Right cardiac atrium (tissue), 5 donors: ENCODE data around the gene P2RY11. TPM values are rescaled to one million over a fixed set of nuclear protein-coding genes. Genes with fewer than 3 reads are reported as not detected.

Experiments used
- ATAC-seq, 2 donors: fragments of 200-7000 bp; cut with Tn5 transposase; one replicate each; pipeline versions ENCODE4 v1.8.0 to v1.9.1; 2020; ENCODE audit warnings: moderate library complexity in 2 of 2, mild to moderate bottlenecking in 1 of 2
- DNase-seq, 3 donors: peaks; one replicate each; pipeline ENCODE4 v3.0.0-alpha.2; 2020
- H3K27ac ChIP-seq: one replicate; pipeline ENCODE4 v1.5.1; 2013; ENCODE audit warnings: mild to moderate bottlenecking, low read length, control low read depth, moderate library complexity
- H3K27me3 ChIP-seq: one replicate; pipeline ENCODE4 v1.6.1; 2013; ENCODE audit not compliant: control insufficient read depth, insufficient read depth
- H3K4me1 ChIP-seq: one replicate; pipeline ENCODE4 v1.6.1; 2013; ENCODE audit warnings: low read length; ENCODE audit not compliant: control insufficient read depth, insufficient read depth
- H3K4me3 ChIP-seq: one replicate; pipeline ENCODE4 v1.5.1; 2013; ENCODE audit warnings: low read length, control low read depth
- H3K9me3 ChIP-seq: one replicate; pipeline ENCODE4 v1.6.1; 2013; ENCODE audit warnings: low read length; ENCODE audit not compliant: control insufficient read depth
- WGBS: extraction: QIAGEN DNeasy Blood & Tissue Kit; methylation state at CpG from one replicate; pipeline ENCODE4 v1.1.7; 2013; 5-methylcytosine and 5-hydroxymethylcytosine counted together
- intact Hi-C, 4 donors: fragments of 100-400 bp; cut with DNase I; formaldehyde crosslinking; loops; one replicate each; pipeline versions ENCODE4 v1.11.0 to v1.14.0; 2022 to 2023
- polyA plus RNA-seq: library from polyadenylated mRNA; stranded (reverse); fragments of 200-250 nt; gene quantifications from one replicate; pipeline ENCODE4 v1.2.3, GENCODE V29; 2013
- total RNA-seq, 4 donors: library from RNA; stranded (reverse); fragmentation: NEBNext Ultra II Directional; extraction: Animal tissue kit (Norgen Biotek cat#: 25700); gene quantifications; one replicate each; pipeline ENCODE4 v1.2.1, GENCODE V29; 2021
- donor health status: healthy with polysubstance abuse.
- donor health status: DM: no; HTN: yes; CAD: no.
- donor health status: DM: no; HTN: no; CAD: no.
- donor health status: DM: no; HTN: yes; CAD: no; lungs with severe emphysema.
- donor health status: DM: yes; HTN: yes; CAD: no.

Gene P2RY11
- total and polyA plus RNA-seq, 5 donors, result 2.9 to 6.6 (median 4.4) TPM

DNA sequence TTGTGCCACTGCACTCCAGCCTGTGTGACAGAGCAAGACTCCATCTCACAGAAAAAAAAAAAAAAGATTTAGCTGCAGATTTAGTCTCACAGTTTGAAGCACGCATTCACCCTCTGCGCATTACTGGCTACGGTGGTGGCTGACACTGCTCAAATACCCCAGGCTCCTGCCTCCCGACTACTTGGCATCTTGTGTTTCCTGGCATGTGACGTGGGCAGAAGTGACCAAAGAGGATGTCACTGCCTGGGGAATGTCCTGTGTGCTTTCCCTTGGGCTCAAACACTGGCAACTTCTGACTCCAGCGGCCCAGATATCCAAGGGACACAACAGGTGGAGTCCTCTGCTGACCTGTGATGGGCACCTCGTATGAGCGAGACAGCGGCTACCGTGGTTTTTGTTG is 32.9 kb downstream of the P2RY11 start:
- ATAC-seq (no peak), DNase-seq (peak in 1 of 3 donors; percentile 14)
- H3K27ac ChIP-seq, result no peak overlapping the region
- intact Hi-C loops, result no loop called here
- no peaks in the 10 kb centered on the region for H3K4me1 ChIP-seq
- no peaks in the 10 kb centered on the region for H3K9me3 ChIP-seq
- no peak overlapping the region for H3K4me3 ChIP-seq
- WGBS, result 90% methylated on average over 10 of the region's 10 CpGs
- H3K27me3 ChIP-seq, result no peaks in the 10 kb centered on the region

DNA sequence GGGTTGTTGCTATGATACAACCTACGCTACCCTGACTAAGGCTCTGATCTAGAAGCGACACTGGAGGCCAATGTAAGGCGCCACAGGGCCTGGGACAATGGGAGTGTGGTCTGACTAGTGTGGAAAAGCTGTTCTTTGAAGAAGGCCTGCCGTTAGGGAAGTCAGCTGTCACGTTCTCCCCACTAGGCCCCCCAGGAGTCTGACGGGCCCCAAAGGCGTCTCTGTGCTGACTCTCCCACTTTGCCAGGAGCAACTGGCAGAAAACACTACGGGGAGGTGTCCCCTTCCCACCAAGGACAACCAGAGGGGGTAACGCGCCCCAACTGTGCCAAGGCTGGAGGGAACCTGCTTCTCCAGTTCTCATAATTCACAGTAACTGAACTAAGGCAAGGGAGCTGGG is 33.5 kb downstream of the P2RY11 start:
- peak in 1 of 3 donors; percentile 0 for DNase-seq
- no peak for ATAC-seq
- Histone ChIP-seq H3K9me3 (no peaks in the 10 kb centered on the region), H3K27me3 (no peaks in the 10 kb centered on the region), H3K4me3 (no peak overlapping the region), H3K27ac (no peak overlapping the region), H3K4me1 (no peaks in the 10 kb centered on the region)
- intact Hi-C loops, result no loop called here
- 94% methylated on average over 10 of the region's 10 CpGs for WGBS

DNA sequence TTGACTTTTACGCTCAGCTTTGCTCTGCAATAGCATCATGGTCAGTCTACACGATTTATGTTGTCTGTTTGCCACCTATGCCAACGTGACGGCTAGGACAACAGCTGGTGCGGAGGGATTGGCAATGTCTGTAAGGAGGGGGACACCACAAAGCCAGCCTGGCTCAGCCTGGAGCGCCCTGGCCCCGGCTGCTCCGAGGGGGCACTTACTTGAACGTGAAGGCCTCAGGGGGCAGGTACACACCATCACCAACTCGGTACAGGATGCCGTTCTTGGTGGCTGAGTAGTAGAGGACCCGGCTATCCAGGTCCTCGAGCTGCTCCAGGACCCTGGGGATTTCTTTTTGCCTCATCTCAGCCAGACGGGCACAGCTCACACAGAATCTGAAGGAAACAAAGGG is 34.6 kb downstream of the P2RY11 start:
- ATAC-seq (no peak), DNase-seq (no peak)
- no peak overlapping the region for H3K27ac ChIP-seq
- intact Hi-C loops, result no loop called here
- H3K4me1 ChIP-seq, result no peaks in the 10 kb centered on the region
- no peaks in the 10 kb centered on the region for H3K27me3 ChIP-seq
- no peaks in the 10 kb centered on the region for H3K9me3 ChIP-seq
- WGBS, result 96% methylated on average over 14 of the region's 14 CpGs
- H3K4me3 ChIP-seq, result no peak overlapping the region

- Histone ChIP-seq H3K27ac (no peak overlapping the region), H3K4me1 (no peaks in the 10 kb centered on the region), H3K9me3 (no peaks in the 10 kb centered on the region), H3K4me3 (no peak overlapping the region), H3K27me3 (no peaks in the 10 kb centered on the region)
- ATAC-seq, result no peak
- intact Hi-C loops, result no loop called here
- no peak for DNase-seq
- WGBS, result 95% methylated on average over 12 of the region's 12 CpGs
Measured at GRCh38 chr19:10149427-10149826, 37.9 kb downstream of the P2RY11 start.

GRCh38 chr19:10151521-10151920 is 40.0 kb downstream of the P2RY11 start:
- DNase-seq (no peak), ATAC-seq (no peak)
- intact Hi-C loops, result no loop called here
- H3K9me3 ChIP-seq, result no peaks in the 10 kb centered on the region
- no peak overlapping the region for H3K4me3 ChIP-seq
- WGBS, result 82% methylated on average over 5 of the region's 5 CpGs
- H3K4me1 ChIP-seq, result no peaks in the 10 kb centered on the region
- H3K27me3 ChIP-seq, result no peaks in the 10 kb centered on the region
- no peak overlapping the region for H3K27ac ChIP-seq

DNA sequence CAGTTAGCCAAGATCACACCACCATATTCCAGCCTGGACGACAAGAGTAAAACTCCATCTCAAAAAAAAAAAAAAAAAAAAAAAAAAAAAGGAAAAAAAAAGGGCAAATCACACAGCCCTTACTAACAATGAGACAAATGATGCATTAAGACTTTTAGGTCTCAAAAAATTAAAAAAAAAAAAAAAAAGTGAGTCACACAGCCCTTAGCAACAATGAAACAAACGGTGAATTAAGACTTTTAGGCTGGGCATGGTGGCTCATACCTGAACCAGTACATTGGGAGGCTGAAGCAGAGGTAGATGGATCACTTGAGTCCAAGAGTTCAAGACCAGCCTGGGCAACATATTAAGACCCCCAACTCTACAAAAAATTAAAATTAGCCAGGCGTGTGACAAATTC is 40.6 kb downstream of the P2RY11 start:
- H3K27ac ChIP-seq, result no peak overlapping the region
- H3K4me3 ChIP-seq, result no peak overlapping the region
- intact Hi-C loops, result no loop called here
- H3K4me1 ChIP-seq, result no peaks in the 10 kb centered on the region
- DNase-seq (no peak), ATAC-seq (no peak)
- WGBS, result 93% methylated on average over 3 of the region's 3 CpGs
- H3K9me3 ChIP-seq, result no peaks in the 10 kb centered on the region
- H3K27me3 ChIP-seq, result no peaks in the 10 kb centered on the region

- no peak overlapping the region for H3K4me3 ChIP-seq
- H3K4me1 ChIP-seq, result no peaks in the 10 kb centered on the region
- ATAC-seq, result no peak
- no peaks in the 10 kb centered on the region for H3K27me3 ChIP-seq
- no peak overlapping the region for H3K27ac ChIP-seq
- intact Hi-C loops, result no loop called here
- DNase-seq, result no peak
- WGBS, result 89% methylated on average over 4 of the region's 4 CpGs
- H3K9me3 ChIP-seq, result no peaks in the 10 kb centered on the region
Measured at GRCh38 chr19:10155839-10156238, 44.3 kb downstream of the P2RY11 start.

DNA sequence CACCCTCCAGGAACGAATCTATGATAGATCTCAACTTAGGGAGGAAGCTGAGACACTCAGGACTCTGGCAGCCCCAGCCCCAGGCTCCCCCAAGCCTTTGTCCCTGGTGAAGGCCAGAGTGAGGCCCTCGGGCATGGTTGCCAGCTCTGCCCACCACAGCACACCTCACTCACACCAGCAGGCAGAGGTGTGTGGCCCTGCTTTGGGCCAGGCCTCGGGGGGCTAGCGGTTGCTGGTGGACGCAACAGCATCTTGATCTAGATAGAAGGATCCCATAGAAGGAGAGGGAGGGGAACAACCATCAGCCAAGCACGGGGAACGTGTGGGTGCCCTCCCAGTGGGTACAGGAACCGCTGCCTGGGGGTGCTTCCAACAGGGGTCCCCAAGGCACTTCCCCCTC is 46.6 kb downstream of the P2RY11 start:
- H3K4me3 ChIP-seq, result no peak overlapping the region
- peak in 1 of 2 donors; percentile 19 for ATAC-seq
- H3K27ac ChIP-seq, result no peak overlapping the region
- H3K9me3 ChIP-seq, result no peaks in the 10 kb centered on the region
- intact Hi-C loops, result no loop called here
- WGBS, result 93% methylated on average over 8 of the region's 8 CpGs
- DNase-seq, result no peak
- H3K27me3 ChIP-seq, result no peaks in the 10 kb centered on the region
- no peaks in the 10 kb centered on the region for H3K4me1 ChIP-seq

- WGBS, result 95% methylated on average over 11 of the region's 11 CpGs
- ATAC-seq, result peak in 1 of 2 donors; percentile 20
- intact Hi-C loops, result no loop called here
Measured at GRCh38 chr19:10158485-10158884, 47.0 kb downstream of the P2RY11 start.

DNA sequence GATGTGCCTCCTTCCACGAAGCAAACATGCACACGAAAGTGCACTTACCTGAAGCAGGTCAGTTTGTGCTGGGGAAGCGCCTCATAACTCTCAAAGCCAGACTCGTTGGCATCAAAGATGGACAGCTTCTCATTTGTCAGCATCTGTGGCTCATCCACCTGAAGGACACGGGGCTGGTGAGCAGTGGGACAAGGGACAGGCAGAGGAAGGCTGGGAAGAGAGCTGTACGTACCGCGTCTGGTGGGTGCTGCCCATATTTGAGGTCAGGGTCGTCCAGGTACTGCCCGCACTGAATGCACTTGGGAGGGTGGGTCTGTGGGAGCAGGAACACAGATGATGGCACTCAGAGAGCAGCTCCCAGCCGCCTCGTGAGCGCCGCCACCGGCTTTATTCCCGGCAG is 48.1 kb downstream of the P2RY11 start:
- WGBS, result 94% methylated on average over 16 of the region's 16 CpGs
- H3K4me1 ChIP-seq, result no peaks in the 10 kb centered on the region
- ATAC-seq, result no peak

More at GRCh38 chr19:10158485-10158884, 47.0 kb downstream of the P2RY11 start:
- H3K27ac ChIP-seq, result no peak overlapping the region
- H3K9me3 ChIP-seq, result no peaks in the 10 kb centered on the region
- H3K4me3 ChIP-seq, result no peak overlapping the region
- H3K27me3 ChIP-seq, result no peaks in the 10 kb centered on the region
- no peak for DNase-seq
- H3K4me1 ChIP-seq, result no peaks in the 10 kb centered on the region

GRCh38 chr19:10163536-10163935 is 52.0 kb downstream of the P2RY11 start:
- intact Hi-C loops, result no loop called here
- H3K27ac ChIP-seq, result no peak overlapping the region
- ATAC-seq (no peak), DNase-seq (no peak)
- no peaks in the 10 kb centered on the region for H3K9me3 ChIP-seq
- WGBS, result 94% methylated on average over 3 of the region's 3 CpGs
- H3K4me1 ChIP-seq, result no peaks in the 10 kb centered on the region
- H3K4me3 ChIP-seq, result no peak overlapping the region
- H3K27me3 ChIP-seq, result no peaks in the 10 kb centered on the region

More for the DNA sequence above, 48.1 kb downstream of the P2RY11 start:
- intact Hi-C loops, result no loop called here
- no peaks in the 10 kb centered on the region for H3K27me3 ChIP-seq
- no peak overlapping the region for H3K4me3 ChIP-seq
- H3K9me3 ChIP-seq, result no peaks in the 10 kb centered on the region
- DNase-seq, result no peak
- H3K27ac ChIP-seq, result no peak overlapping the region
